ENCODE measurements around the gene MAPK10. TPM values are rescaled to one million over a fixed set of nuclear protein-coding genes. Genes with fewer than 3 reads are reported as not detected.

Gene MAPK10
- total and polyA plus RNA-seq, 10 of the 15 experiments (the other 5 are each of a cell fraction or from before 2014, with no cell fraction given) = 1.1 to 4.2 (median 2.4) TPM

DNA sequence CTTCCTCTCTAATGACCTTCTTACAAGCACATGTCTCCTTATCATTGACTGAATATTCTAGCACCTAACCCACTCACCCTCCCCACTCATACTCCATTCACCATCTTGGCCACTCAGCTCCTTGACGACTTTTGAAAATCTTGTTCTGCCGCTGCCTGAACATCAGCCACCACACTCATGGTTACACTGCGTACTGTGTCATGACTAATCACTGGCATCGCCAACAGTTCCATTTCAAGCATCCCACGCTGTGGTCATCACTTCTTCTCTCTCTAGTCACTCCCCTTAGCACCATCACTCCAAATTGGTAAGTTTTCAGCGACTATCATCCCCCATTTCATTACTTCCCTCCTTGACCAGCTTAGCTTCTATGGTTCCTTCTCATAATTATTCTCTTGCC is 352.8 kb downstream of the MAPK10 start (continued):
- TF ChIP-seq, protein P1, sequence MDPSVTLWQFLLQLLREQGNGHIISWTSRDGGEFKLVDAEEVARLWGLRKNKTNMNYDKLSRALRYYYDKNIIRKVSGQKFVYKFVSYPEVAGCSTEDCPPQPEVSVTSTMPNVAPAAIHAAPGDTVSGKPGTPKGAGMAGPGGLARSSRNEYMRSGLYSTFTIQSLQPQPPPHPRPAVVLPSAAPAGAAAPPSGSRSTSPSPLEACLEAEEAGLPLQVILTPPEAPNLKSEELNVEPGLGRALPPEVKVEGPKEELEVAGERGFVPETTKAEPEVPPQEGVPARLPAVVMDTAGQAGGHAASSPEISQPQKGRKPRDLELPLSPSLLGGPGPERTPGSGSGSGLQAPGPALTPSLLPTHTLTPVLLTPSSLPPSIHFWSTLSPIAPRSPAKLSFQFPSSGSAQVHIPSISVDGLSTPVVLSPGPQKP (IDR thresholded peaks at IDR 0.05; ENCODE audit: low read depth, low read length) = no peak
- TF ChIP-seq FOS (IDR thresholded peaks at IDR 0.05; ENCODE audit: borderline replicate concordance, extremely low read depth, insufficient read length) (no peak), YBX1 (IDR thresholded peaks at IDR 0.05) (no peak), ATF7 (IDR thresholded peaks at IDR 0.05; ENCODE audit: low read depth) (no peak), NBN (IDR thresholded peaks at IDR 0.05) (no peak), EP300 (IDR thresholded peaks at IDR 0.05; ENCODE audit: borderline replicate concordance in 1 of 2, control insufficient read depth in 1 of 2, low read depth in 2 of 2, low read length in 2 of 2) (no peak)
- TF ChIP-seq, protein P2, sequence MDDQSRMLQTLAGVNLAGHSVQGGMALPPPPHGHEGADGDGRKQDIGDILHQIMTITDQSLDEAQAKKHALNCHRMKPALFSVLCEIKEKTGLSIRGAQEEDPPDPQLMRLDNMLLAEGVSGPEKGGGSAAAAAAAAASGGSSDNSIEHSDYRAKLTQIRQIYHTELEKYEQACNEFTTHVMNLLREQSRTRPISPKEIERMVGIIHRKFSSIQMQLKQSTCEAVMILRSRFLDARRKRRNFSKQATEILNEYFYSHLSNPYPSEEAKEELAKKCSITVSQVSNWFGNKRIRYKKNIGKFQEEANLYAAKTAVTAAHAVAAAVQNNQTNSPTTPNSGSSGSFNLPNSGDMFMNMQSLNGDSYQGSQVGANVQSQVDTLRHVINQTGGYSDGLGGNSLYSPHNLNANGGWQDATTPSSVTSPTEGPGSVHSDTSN (IDR thresholded peaks at IDR 0.05; ENCODE audit: insufficient replicate concordance, low read depth, low read length) = no peak

GRCh38 chr4:86006057-86006456 is 353.8 kb downstream of the MAPK10 start:
- in situ Hi-C loops (cut with MboI) = no loop called here
- TF ChIP-seq SKIL (IDR thresholded peaks at IDR 0.05; ENCODE audit: low read depth, poor library complexity, severe bottlenecking) = no peak
- no peak for TF ChIP-seq IKZF2 (IDR thresholded peaks at IDR 0.05)
- no peak for TF ChIP-seq RBBP5 (conservative IDR thresholded peaks at IDR 0.05)
- TF ChIP-seq, protein P3, sequence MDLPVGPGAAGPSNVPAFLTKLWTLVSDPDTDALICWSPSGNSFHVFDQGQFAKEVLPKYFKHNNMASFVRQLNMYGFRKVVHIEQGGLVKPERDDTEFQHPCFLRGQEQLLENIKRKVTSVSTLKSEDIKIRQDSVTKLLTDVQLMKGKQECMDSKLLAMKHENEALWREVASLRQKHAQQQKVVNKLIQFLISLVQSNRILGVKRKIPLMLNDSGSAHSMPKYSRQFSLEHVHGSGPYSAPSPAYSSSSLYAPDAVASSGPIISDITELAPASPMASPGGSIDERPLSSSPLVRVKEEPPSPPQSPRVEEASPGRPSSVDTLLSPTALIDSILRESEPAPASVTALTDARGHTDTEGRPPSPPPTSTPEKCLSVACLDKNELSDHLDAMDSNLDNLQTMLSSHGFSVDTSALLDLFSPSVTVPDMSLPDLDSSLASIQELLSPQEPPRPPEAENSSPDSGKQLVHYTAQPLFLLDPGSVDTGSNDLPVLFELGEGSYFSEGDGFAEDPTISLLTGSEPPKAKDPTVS (IDR thresholded peaks at IDR 0.05; ENCODE audit: low read depth, low read length) = no peak
- TF ChIP-seq IRF3 (IDR thresholded peaks at IDR 0.05) = no peak
- TF ChIP-seq SREBF1 (IDR thresholded peaks at IDR 0.05; ENCODE audit: low read length) = no peak
- no peak for TF ChIP-seq JUNB (IDR thresholded peaks at IDR 0.05)
- no peak for TF ChIP-seq DPF2 (IDR thresholded peaks at IDR 0.05)
- TF ChIP-seq FOXK2 (IDR thresholded peaks at IDR 0.05) = no peak
- no peak for TF ChIP-seq STAT3 (IDR thresholded peaks at IDR 0.05; ENCODE audit: low read depth, low read length)

More at GRCh38 chr4:86006057-86006456, 353.8 kb downstream of the MAPK10 start:
- H3K27me3 ChIP-seq (replicated peaks in 1 of 2; ENCODE audit: control insufficient read depth in 2 of 2, insufficient read depth in 2 of 2, low read length in 1 of 2) = no peaks in the 10 kb centered on the region
- ChIA-PET POLR2A (no interaction called here), CTCF (no interaction called here), RAD21 (ENCODE audit: unreplicated experiment) (no interaction called here), SMC1A (ENCODE audit: uncharacterized antibody, unreplicated experiment) (interaction anchor here (1.2 kb wide), 1 partner anchor 9 kb away, joined by 3 read pairs; no protein-coding TSS in a partner anchor)
- ATAC-seq (no peak), FAIRE-seq (no peak), DNase-seq (ENCODE audit: low read depth, low spot score) (no peak)
- H2AFZ ChIP-seq (ENCODE audit: control insufficient read depth, low read depth, low read length) = no peak overlapping the region
- H3K9me3 ChIP-seq (replicated peaks; ENCODE audit: control insufficient read depth, insufficient read depth, low read length) = no peaks in the 10 kb centered on the region
- no peaks in the 10 kb centered on the region for H4K20me1 ChIP-seq (ENCODE audit: control insufficient read depth, insufficient read depth)
- H3K36me3 ChIP-seq (ENCODE audit: control insufficient read depth in 2 of 2, insufficient read depth in 2 of 2, low read length in 1 of 2) = no peaks in the 10 kb centered on the region
- no peaks in the 10 kb centered on the region for H3K4me1 ChIP-seq (ENCODE audit: control insufficient read depth, insufficient read depth, low read length)
- H3K9ac ChIP-seq (ENCODE audit: control insufficient read depth, insufficient read depth, low read length) = no peak overlapping the region
- BruUV-seq (replicated peaks) = no TSS peak
- H3K27ac ChIP-seq (ENCODE audit: control insufficient read depth, insufficient read depth) = no peak overlapping the region
- no peak overlapping the region for H3K4me2 ChIP-seq (ENCODE audit: control insufficient read depth, insufficient read depth)
- H3K4me3 ChIP-seq = no peak overlapping the region
- intact Hi-C loops (cut with micrococcal nuclease; ENCODE audit: unreplicated experiment) = no loop called here
- H3K79me2 ChIP-seq (ENCODE audit: control insufficient read depth, insufficient read depth, low read length) = no peaks in the 10 kb centered on the region

Measured in GM12878 (cell line).